ENCODE measurements around the gene PTPRH. TPM values are rescaled to one million over a fixed set of nuclear protein-coding genes. Genes with fewer than 3 reads are reported as not detected.

The PTPRH gene
- total and polyA plus RNA-seq, 9 of the 15 experiments (the other 6 are each of a cell fraction or from before 2014, with no cell fraction given), result 0.87 to 34.3 (median 22.7) TPM

DNA sequence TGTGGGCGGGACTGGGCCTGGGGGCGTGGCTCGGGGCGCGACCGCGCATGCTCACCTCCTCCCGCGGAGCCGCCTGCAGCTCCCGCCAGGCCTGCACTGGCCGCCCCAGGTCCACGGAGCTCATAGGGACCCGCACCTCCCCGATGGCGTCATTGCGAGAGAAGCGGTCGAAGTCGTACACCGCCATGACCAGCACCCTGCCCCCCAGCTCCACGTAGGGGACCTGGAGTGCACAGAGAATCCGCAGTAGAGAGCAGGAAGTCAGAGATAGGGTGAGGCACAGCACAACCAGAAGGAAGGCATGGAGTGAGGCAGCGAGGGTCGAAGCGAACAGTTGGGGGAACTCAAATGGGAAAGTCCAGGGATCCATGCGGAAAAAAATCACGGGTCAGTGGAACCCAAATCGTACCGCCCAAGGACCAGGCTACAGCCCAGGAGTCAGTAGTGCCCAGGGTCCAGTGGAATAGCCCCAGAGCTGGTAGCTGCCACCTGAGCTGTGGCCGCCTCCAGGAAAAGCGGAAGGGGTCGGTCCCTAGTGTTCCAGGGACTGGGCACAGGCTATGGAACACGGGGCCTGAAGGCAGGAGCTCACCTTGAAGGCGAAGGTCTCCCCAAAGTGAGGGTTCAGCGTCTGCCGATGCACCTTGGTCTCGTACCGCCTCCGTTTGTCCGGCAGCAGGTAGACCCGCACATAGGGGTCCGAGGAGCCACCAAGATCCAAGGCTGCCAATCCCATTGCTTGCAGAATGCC is 34.0 kb downstream of the PTPRH start (continued):
- TF ChIP-seq ZBED1 (IDR thresholded peaks at IDR 0.05) (no peak), PREB (CRISPR knock-in tag; IDR thresholded peaks at IDR 0.05) (no peak), EWSR1 (IDR thresholded peaks at IDR 0.05; ENCODE audit: borderline replicate concordance, low read depth, partially characterized antibody) (no peak), TCF3 (CRISPR knock-in tag; IDR thresholded peaks at IDR 0.05) (no peak), SMC3 (conservative IDR thresholded peaks at IDR 0.05; ENCODE audit: insufficient read depth, low read depth, low read length) (no peak), CSDE1 (IDR thresholded peaks at IDR 0.05) (no peak), THAP7 (CRISPR knock-in tag; IDR thresholded peaks at IDR 0.05) (no peak), PPARD (CRISPR knock-in tag; IDR thresholded peaks at IDR 0.05) (no peak)
- TF ChIP-seq, protein P1, sequence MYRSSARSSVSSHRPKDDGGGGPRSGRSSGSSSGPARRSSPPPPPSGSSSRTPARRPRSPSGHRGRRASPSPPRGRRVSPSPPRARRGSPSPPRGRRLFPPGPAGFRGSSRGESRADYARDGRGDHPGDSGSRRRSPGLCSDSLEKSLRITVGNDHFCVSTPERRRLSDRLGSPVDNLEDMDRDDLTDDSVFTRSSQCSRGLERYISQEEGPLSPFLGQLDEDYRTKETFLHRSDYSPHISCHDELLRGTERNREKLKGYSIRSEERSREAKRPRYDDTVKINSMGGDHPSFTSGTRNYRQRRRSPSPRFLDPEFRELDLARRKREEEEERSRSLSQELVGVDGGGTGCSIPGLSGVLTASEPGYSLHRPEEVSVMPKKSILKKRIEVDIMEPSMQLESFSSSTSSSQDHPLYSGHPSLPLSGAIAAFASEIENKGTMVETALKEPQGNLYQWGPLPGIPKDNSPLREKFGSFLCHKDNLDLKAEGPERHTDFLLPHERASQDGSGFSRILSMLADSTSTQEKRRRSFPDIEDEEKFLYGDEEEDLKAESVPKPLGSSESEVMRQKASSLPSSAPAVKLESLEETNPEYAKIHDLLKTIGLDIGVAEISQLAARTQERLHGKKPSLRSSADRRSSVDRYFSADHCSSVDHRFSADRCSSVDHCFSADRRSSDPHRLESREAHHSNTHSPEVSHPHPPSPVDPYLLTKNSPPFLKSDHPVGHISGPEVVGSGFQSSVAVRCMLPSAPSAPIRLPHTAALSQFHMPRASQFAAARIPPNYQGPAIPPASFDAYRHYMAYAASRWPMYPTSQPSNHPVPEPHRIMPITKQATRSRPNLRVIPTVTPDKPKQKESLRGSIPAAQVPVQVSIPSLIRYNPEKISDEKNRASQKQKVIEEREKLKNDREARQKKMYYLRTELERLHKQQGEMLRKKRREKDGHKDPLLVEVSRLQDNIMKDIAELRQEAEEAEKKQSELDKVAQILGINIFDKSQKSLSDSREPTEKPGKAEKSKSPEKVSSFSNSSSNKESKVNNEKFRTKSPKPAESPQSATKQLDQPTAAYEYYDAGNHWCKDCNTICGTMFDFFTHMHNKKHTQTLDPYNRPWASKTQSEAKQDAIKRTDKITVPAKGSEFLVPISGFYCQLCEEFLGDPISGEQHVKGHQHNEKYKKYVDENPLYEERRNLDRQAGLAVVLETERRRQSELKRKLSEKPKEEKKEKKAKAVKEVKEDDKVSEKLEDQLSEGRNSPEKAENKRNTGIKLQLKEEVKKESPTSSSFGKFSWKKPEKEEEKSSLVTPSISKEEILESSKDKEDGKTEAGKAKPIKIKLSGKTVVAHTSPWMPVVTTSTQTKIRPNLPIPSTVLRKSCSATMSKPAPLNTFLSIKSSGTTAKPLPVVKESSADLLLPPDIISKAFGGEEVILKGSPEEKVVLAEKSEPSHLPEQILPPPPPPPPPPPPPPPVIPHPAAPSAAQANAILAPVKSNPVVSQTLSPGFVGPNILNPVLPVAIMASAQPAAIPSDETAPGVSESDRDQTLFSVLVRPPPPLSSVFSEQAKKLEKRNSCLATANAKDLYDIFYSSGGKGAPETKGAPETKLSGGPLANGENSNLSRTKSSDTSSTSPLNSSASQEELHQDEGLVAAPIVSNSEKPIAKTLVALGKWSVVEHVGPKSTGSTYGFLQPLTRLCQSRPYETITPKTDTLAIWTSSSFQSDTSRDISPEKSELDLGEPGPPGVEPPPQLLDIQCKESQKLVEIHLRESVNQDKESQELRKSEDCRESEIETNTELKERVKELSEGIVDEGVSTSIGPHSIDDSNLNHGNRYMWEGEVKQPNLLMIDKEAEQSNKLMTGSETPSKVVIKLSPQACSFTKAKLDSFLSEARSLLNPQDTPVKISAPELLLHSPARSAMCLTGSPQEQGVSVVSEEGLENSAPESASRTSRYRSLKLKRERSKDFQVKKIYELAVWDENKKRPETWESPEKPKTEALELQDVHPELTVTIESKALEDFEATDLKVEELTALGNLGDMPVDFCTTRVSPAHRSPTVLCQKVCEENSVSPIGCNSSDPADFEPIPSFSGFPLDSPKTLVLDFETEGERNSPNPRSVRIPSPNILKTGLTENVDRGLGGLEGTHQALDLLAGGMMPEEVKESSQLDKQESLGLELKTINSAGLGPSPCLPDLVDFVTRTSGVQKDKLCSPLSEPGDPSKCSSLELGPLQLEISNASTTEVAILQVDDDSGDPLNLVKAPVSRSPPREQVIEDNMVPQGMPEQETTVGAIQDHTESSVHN (IDR thresholded peaks at IDR 0.05; ENCODE audit: borderline replicate concordance in 1 of 2, low read depth in 1 of 2), result no peak

Measured in K562 (cell line).